GM18868 (cell line): Measurements from ENCODE around the gene ATP6V0A4.
"Not testable (repeated sequence)": the region's sequence is repeated elsewhere in the genome, so short reads cannot be mapped to it uniquely, and the experiment has no call there.

Source experiments
- ATAC-seq: cut with Tn5 transposase; IDR thresholded peaks from one replicate; pipeline ENCODE4 v1.9.1; 2021; ENCODE audit warnings: mild to moderate bottlenecking, moderate library complexity; ENCODE audit not compliant: unreplicated experiment

ATP6V0A4 gene

GRCh38 chr7:138804618-138805017 is 6.6 kb upstream of the ATP6V0A4 start:
- ATAC-seq = no peak

- ATAC-seq = no peak
Observed at GRCh38 chr7:138802706-138803105, 4.7 kb upstream of the ATP6V0A4 start.

- ATAC-seq = no peak
Observed at GRCh38 chr7:138801256-138801655, 3.3 kb upstream of the ATP6V0A4 start.

- no peak for ATAC-seq
Observed at GRCh38 chr7:138799336-138800000, 1.5 kb upstream of the ATP6V0A4 start.

GRCh38 chr7:138798836-138799235 is 840 bp upstream of the ATP6V0A4 start:
- no peak for ATAC-seq

- ATAC-seq = not testable (repeated sequence)
Observed at GRCh38 chr7:138797046-138797445, 950 bp downstream of the ATP6V0A4 start.

GRCh38 chr7:138796038-138796615 is 1.9 kb downstream of the ATP6V0A4 start:
- ATAC-seq = no peak

GRCh38 chr7:138785587-138786437 is 12.2 kb downstream of the ATP6V0A4 start:
- ATAC-seq = no peak

- ATAC-seq = no peak
Observed at GRCh38 chr7:138784692-138785091, 13.3 kb downstream of the ATP6V0A4 start.

GRCh38 chr7:138781004-138781403 is 17.0 kb downstream of the ATP6V0A4 start:
- ATAC-seq = no peak

- ATAC-seq = no peak
Observed at GRCh38 chr7:138776166-138776833, 21.7 kb downstream of the ATP6V0A4 start.

- ATAC-seq = no peak
Observed at GRCh38 chr7:138773817-138774216, 24.2 kb downstream of the ATP6V0A4 start.

- ATAC-seq = no peak
Observed at GRCh38 chr7:138773176-138773575, 24.8 kb downstream of the ATP6V0A4 start.

GRCh38 chr7:138770904-138771303 is 27.1 kb downstream of the ATP6V0A4 start:
- no peak for ATAC-seq

- ATAC-seq = no peak
Observed at GRCh38 chr7:138768241-138768640, 29.8 kb downstream of the ATP6V0A4 start.

GRCh38 chr7:138756591-138757242 is 41.3 kb downstream of the ATP6V0A4 start:
- ATAC-seq = no peak

- ATAC-seq = no peak
Observed at GRCh38 chr7:138755842-138756590, 42.0 kb downstream of the ATP6V0A4 start.

- no peak for ATAC-seq
Observed at GRCh38 chr7:138755331-138755747, 42.7 kb downstream of the ATP6V0A4 start.

GRCh38 chr7:138753610-138754009 is 44.4 kb downstream of the ATP6V0A4 start:
- no peak for ATAC-seq

GRCh38 chr7:138753150-138753518 is 44.9 kb downstream of the ATP6V0A4 start:
- no peak for ATAC-seq
